ENCODE measurements around the gene DPAGT1. TPM values are rescaled to one million over a fixed set of nuclear protein-coding genes. Genes with fewer than 3 reads are reported as not detected.
"Not testable (repeated sequence)": the region's sequence is repeated elsewhere in the genome, so short reads cannot be mapped to it uniquely, and the experiment has no call there.

Gene DPAGT1
- total RNA-seq = 6.7 TPM

DNA sequence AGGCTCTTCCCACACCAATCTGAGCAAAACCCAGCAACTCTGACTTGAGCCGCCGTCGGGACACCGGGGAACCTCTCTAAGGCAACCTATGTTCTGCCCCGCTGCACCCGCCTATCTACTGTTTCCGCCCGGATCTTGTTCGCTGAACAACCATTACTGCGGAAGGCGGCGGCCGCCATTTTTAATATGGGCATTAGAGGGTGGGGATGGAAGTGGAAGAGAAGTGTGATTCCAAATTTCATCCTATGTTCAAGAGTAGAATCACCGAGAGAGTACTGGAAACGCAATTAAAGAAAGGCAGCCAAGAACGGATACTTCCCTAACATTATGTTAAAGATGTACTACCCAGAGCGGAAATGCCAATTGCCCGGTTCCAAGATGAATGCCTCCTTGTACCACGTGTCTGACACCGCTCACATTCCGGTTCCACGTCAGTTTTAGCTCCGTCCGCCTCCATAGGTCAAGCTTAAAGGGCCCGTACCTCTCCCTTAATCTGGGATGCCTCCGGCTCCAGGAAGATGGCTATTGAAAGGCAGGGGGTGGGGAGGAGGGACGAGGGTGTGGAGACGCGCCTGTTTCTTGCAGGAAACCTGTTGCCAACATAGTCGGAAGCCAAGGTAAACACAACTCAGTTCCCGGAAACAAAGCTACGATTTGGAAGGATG, at the start of gene DPAGT1:
TSS of gene DPAGT1 (minus strand) at position 95 of the 665 bp plus-strand sequence. CDS start 198 bp downstream, outside the sequence.
- Histone ChIP-seq H3K4me3 (ENCODE audit: low read length) (peak within 1 kb of the TSS; percentile 82), H3K4me1 (ENCODE audit: insufficient read depth, low read length) (peaks cover 45% of the 10 kb centered on the region), H3K27me3 (ENCODE audit: insufficient read depth, low read length) (no peaks in the 10 kb centered on the region), H3K9me3 (ENCODE audit: low read depth, low read length) (no peaks in the 10 kb centered on the region)

DNA sequence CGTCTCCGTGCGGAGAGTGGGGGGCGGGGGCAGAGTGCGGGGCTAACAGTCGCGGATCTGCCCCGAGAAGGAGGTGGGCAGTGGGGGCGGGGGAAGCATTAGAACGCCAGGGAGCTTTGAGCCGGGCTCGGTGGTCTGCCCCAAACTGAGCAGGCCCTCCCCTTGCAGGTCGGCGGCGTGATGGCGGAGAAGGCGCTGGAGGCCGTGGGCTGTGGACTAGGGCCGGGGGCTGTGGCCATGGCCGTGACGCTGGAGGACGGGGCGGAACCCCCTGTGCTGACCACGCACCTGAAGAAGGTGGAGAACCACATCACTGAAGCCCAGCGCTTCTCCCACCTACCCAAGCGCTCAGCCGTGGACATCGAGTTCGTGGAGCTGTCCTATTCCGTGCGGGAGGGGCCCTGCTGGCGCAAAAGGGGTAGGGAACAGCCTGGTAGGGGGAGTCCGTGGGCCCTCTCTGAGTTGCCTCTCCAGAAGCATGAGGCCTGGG, 48.2 kb upstream of the DPAGT1 start:
- no peaks in the 10 kb centered on the region for H3K9me3 ChIP-seq (ENCODE audit: low read depth, low read length)

DNA sequence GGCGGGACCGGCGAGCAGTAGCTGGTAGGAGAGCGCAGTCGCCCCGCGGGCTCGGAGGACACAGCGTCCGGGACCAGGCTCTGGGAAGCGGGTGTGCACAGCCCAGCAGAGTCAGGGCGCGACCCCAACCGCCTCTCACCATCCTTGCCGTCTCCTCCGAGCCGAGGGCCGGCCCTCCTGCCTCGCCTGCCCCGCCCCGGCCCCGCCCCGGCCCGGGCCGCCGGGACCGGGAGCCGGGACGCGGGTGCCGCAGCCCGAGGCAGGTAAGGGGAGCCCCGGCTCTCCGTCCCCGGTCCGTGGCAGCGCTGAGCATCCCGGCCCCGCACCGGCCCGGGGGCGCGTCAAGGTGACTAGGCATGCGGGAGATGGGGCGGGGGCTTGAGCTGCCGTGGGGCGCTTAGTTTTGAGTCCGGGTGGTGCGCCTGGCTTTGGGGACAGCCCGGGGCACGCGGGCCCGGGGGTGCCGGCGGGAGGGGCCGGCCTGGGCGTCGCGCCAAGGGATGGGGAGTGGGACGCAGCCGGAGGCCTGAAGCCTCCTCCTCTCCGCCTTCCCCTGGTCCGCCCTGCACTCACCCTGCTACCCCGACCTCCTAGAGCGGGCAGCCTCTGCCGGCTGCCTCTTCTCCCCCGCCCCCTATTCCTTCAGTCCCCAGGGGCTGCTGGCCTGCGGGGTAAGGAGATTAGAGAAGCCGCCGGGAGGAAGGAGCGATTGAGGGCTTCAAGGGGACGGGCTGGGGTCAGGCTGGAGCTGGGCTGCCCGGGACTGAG, 47.5 kb upstream of the DPAGT1 start, which contains the start of gene ABCG4:
TSS of gene ABCG4 (plus strand) at position 35 of the 768 bp plus-strand sequence. CDS start 914 bp downstream, outside the sequence.
- Histone ChIP-seq H3K9me3 (ENCODE audit: low read depth, low read length) (no peaks in the 10 kb centered on the region), H3K4me3 (ENCODE audit: low read length) (peak within 1 kb of the TSS; percentile 30), H3K27me3 (ENCODE audit: insufficient read depth, low read length) (peaks cover 64% of the 10 kb centered on the region), H3K4me1 (ENCODE audit: insufficient read depth, low read length) (peaks cover 14% of the 10 kb centered on the region)

More for the DNA sequence above, 48.2 kb upstream of the DPAGT1 start:
- Histone ChIP-seq H3K27me3 (ENCODE audit: insufficient read depth, low read length) (peaks cover 64% of the 10 kb centered on the region), H3K4me1 (ENCODE audit: insufficient read depth, low read length) (peaks cover 14% of the 10 kb centered on the region), H3K4me3 (ENCODE audit: low read length) (no peak overlapping the region)

DNA sequence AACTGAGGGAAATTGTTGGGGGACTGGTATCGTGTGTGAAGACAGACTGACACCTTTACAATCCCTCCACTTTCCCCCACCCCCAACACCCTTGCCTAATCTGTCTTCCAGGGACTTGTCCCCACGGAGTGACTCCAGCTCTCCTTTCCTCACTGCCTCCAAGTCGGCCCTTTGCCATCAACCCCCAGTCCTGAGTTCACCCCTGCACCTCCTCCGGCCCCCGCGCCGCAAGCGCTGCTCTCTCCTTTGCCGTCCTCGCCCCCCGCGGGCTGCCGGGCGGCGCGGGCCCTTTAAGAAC, 47.0 kb upstream of the DPAGT1 start:
- peaks cover 64% of the 10 kb centered on the region for H3K27me3 ChIP-seq (ENCODE audit: insufficient read depth, low read length)
- peak overlapping the region; percentile 30 for H3K4me3 ChIP-seq (ENCODE audit: low read length)

DNA sequence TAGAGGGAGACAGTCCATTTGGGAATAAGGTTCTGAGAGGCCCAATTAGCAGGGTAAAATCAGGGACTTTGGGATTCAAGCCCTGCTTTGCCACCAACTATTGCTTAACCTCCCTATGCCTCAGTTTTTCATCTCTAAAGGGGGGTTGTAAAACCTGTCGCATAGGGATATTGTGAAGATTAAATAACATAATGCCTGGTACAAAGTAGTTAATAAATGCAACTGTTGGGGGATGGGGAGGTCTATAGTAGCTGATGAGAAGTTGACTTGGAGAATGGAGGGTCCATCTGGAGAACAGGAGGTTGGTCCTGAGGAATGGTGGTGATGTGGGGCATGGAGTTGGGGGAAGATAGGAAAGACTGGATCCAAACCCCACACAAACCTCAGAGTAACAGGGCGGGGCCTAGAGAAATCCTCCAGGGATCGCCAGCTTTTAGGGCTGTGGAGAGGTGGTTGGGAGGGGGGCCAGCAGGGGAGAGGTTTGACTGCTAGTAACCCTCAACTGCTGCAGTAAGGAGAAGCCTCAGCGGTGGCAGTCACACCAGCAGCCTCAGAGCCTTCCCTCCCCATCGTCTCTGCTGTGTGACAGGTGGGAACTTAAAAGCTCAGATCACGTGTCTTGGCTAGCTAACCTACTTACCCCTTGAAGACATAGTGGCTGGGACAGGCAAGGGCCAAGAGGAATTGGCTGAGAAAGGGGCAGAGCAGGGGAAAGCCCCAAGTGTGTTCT, 46.1 kb upstream of the DPAGT1 start:
- no peak overlapping the region for H3K4me3 ChIP-seq (ENCODE audit: low read length)
- no peaks in the 10 kb centered on the region for H3K9me3 ChIP-seq (ENCODE audit: low read depth, low read length)
- H3K27me3 ChIP-seq (ENCODE audit: insufficient read depth, low read length) = peaks cover 61% of the 10 kb centered on the region
- H3K4me1 ChIP-seq (ENCODE audit: insufficient read depth, low read length) = peaks cover 18% of the 10 kb centered on the region

More for the DNA sequence above, 47.0 kb upstream of the DPAGT1 start:
- Histone ChIP-seq H3K9me3 (ENCODE audit: low read depth, low read length) (no peaks in the 10 kb centered on the region), H3K4me1 (ENCODE audit: insufficient read depth, low read length) (peaks cover 14% of the 10 kb centered on the region)

DNA sequence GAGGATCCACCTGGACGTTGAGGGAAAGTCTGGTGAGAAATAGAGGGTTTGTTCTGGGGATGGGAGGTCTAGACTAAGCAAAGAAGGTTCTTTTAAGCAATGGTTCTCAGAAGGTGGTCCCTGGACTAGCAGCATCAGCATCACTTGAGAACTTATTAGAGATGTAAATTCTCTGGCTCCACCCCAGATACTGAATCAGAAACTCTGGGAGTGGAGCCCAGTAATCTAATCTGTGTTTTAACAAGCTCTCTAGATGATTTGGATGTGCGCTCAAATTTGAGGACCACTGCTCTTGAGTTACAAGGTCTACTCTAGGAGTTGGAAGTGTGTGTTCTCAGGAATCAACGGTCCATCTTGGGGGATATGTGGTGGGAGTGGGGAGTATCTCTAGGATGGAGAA, 43.9 kb upstream of the DPAGT1 start:
- peaks cover 49% of the 10 kb centered on the region for H3K27me3 ChIP-seq (ENCODE audit: insufficient read depth, low read length)
- no peak overlapping the region for H3K4me3 ChIP-seq (ENCODE audit: low read length)
- H3K4me1 ChIP-seq (ENCODE audit: insufficient read depth, low read length) = peaks cover 18% of the 10 kb centered on the region
- H3K9me3 ChIP-seq (ENCODE audit: low read depth, low read length) = no peaks in the 10 kb centered on the region

DNA sequence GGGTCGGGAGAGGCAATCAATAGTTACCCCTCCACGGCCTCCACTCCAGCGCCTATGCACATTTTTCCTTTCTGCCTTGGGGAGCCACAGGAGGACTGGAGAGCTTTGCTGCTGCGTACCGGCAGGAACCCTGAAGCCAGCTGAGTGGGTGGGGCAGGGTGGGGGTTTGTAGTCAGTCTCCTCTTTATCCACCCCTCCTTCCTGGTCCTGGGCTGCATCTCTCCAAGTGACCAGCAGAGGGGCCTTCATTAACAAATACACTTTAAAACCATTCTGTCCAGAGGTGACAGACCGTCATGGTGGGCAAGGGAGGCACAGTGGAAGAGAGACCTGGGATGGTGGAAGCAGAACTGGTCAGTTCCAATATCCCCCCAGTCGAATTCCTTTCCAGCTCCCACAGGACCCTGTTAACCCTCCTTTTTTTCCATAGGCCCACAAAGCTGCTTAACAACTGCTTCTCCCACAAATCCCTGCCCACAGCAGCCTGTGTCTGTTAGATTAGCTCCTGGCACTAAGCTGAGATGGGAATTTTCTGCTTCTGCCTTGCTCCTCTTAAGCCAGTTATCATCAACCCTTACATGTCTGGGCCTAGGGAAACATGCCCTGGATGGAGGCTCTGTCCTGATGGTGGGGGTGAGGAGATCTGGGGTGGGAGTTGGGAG, 43.3 kb upstream of the DPAGT1 start:
- H3K4me1 ChIP-seq (ENCODE audit: insufficient read depth, low read length) = peaks cover 18% of the 10 kb centered on the region
- H3K27me3 ChIP-seq (ENCODE audit: insufficient read depth, low read length) = peaks cover 43% of the 10 kb centered on the region
- H3K9me3 ChIP-seq (ENCODE audit: low read depth, low read length) = no peaks in the 10 kb centered on the region
- H3K4me3 ChIP-seq (ENCODE audit: low read length) = no peak overlapping the region

DNA sequence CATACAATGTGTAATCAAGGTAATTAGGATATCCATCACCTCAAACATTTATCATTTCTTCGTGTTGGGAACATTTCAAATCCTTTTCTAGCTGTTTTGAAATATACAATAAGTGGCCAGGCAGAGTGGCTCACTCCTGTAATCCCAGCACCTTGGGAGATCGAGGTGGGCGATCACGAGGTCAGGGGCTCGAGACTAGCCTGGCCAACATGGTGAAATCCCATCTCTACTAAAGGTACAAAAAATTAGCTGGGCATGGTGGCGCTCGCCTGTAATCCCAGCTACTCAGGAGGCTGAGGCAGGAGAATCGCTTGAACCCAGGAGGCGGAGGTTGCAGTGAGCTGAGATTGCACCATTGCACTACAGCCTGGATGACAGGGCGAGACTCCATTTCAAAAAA, 37.6 kb upstream of the DPAGT1 start:
- not testable (repeated sequence) for H3K4me3 ChIP-seq (ENCODE audit: low read length); H3K9me3 ChIP-seq (ENCODE audit: low read depth, low read length); H3K27me3 ChIP-seq (ENCODE audit: insufficient read depth, low read length)

DNA sequence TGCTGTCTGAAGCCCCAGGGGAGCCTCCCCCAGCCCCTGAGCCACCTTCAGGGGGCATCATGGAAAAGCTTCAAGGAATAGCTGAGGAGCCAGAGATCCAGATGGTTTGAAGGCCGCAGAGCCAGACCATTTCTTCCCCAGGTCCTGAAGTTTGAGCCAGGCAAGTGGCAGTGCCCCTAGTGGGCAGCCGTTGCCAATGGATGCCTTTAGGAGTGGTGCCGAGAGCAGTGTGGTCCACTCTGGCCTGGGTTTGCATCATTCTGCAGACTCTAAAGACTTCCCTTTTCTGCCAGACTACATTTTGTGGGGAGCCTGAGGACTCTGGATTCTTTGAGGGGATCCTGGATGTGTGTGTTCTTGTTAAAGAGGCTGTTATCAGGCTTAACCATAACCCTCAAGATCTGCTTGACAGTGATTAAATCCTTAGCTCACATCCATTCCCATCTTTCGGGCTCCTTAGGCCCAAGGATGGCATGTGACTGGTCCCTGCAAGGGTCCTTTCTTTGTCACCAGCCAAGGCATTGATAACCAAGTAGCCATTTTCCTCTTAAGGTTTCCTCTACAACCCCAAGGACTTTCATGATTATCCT, 32.8 kb upstream of the DPAGT1 start:
- Histone ChIP-seq H3K4me1 (ENCODE audit: insufficient read depth, low read length) (no peaks in the 10 kb centered on the region), H3K4me3 (ENCODE audit: low read length) (no peak overlapping the region), H3K27me3 (ENCODE audit: insufficient read depth, low read length) (no peaks in the 10 kb centered on the region), H3K9me3 (ENCODE audit: low read depth, low read length) (no peaks in the 10 kb centered on the region)

More for the DNA sequence above, 37.6 kb upstream of the DPAGT1 start:
- H3K4me1 ChIP-seq (ENCODE audit: insufficient read depth, low read length) = not testable (repeated sequence)

DNA sequence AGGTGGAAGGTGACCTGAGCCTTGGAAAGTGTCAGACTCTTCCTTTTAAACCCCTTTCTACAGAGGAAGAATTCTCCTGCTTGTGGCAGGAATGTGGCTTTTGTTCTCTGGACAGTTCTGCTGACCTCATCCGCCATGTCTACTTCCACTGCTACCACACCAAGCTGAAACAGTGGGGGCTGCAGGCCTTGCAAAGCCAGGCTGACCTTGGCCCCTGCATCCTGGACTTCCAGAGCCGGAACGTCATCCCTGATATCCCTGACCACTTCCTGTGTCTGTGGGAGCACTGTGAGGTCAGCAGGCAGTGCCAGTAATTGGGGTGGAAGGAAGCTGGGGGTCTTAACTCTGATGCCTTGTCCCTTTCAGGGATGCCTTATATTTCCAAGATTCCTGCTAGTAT, 29.0 kb upstream of the DPAGT1 start:
- Histone ChIP-seq H3K27me3 (ENCODE audit: insufficient read depth, low read length) (no peaks in the 10 kb centered on the region), H3K4me1 (ENCODE audit: insufficient read depth, low read length) (peaks cover 4% of the 10 kb centered on the region), H3K4me3 (ENCODE audit: low read length) (no peak overlapping the region), H3K9me3 (ENCODE audit: low read depth, low read length) (no peaks in the 10 kb centered on the region)

DNA sequence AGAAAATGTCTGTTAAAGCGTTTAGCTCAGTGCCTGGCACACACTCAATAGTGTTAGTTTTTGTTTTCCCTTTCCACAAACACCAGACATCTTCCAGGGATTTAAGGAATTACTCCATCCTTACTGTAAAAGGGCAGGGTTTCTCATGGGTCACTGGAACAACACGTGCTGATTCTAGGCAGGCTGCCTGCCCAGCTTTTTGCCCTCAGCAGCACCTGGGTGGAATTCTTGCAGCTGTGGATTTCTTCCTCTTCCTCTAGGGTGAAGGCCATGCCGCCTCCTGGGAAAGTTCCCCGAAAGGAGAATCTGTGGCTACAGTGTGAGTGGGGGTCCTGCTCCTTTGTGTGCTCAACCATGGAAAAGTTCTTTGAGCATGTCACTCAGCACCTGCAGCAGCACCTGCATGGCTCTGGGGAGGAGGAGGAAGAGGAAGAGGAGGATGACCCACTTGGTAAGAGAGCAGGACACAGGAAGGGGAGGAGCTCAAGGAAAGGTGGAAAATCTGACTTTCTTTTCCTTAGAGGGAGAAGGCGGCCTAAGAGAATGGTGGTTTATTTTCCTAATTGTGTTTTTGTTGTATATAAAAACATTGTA, 25.1 kb upstream of the DPAGT1 start:
- Histone ChIP-seq H3K4me3 (ENCODE audit: low read length) (no peak overlapping the region), H3K27me3 (ENCODE audit: insufficient read depth, low read length) (no peaks in the 10 kb centered on the region), H3K4me1 (ENCODE audit: insufficient read depth, low read length) (peaks cover 19% of the 10 kb centered on the region), H3K9me3 (ENCODE audit: low read depth, low read length) (no peaks in the 10 kb centered on the region)

DNA sequence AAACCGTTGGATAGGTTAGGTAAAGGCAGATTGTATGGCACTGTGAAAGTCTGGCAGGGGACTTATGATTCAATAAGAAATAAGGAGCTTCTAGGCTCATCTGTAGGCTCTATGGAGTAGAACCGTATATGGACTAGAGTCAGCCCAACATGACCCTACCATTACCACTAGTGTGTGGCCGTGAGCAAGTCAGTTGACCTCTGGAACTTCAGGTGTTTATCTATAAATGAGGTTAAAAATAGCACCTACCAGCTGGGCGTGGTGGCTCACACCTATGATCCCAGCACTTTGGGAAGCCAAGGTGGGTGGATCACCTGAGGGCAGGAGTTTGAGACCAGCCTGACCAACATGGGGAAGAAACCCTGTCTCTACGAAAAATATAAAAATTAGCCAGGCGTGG, 24.2 kb upstream of the DPAGT1 start:
- no peak overlapping the region for H3K4me3 ChIP-seq (ENCODE audit: low read length)
- H3K9me3 ChIP-seq (ENCODE audit: low read depth, low read length) = no peaks in the 10 kb centered on the region
- H3K4me1 ChIP-seq (ENCODE audit: insufficient read depth, low read length) = peaks cover 22% of the 10 kb centered on the region
- H3K27me3 ChIP-seq (ENCODE audit: insufficient read depth, low read length) = no peaks in the 10 kb centered on the region

DNA sequence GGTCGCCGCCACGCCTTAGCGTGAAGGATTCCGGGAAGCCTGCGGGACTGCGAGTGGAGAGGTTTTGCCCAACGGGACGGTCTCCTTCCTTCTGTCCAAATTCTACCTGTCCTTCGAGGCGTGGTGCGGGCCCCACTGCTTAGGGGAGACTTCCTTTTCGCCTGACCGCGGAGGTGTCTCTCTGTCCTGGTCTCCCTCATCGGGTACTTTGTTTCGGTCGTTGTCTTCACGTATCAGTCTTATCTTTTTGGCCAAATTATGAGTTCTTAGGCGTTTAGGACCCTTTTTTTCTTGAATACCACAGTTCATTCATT, 20.1 kb upstream of the DPAGT1 start:
- Histone ChIP-seq H3K27me3 (ENCODE audit: insufficient read depth, low read length) (no peaks in the 10 kb centered on the region), H3K4me3 (ENCODE audit: low read length) (peak overlapping the region; percentile 91), H3K9me3 (ENCODE audit: low read depth, low read length) (no peaks in the 10 kb centered on the region), H3K4me1 (ENCODE audit: insufficient read depth, low read length) (peaks cover 33% of the 10 kb centered on the region)
